ENCODE measurements around the gene MPHOSPH6. TPM values are rescaled to one million over a fixed set of nuclear protein-coding genes. Genes with fewer than 3 reads are reported as not detected.

Gene MPHOSPH6
- total and polyA plus RNA-seq, 2 of the 8 experiments (the other 6 are each of a cell fraction or from before 2014, with no cell fraction given) = 19.7 to 32.9 TPM

DNA sequence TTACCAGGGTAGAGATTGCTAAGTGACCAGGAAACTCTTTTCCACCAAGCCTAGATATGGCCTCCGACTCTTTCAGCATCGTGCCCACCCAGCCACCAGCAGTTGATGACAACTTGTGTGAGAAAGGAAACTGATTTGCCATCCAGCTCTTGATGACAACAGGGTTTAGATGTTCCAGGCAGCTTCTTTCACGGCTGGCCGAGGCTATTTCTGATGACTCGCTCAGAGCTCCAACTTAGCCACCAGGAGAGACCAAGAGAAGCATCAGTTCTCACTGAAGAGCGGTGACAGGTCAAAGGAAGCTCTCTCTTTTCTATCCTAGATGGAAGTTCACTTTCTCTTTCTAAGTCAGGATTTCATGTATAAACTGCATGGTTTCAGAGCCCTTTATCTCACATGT is 61.2 kb downstream of the MPHOSPH6 start:
- Histone ChIP-seq H4K8ac (ENCODE audit: extremely low read depth, insufficient read depth, low read length) (no peak overlapping the region), H4K91ac (replicated peaks; ENCODE audit: insufficient read length, low read length) (no peak overlapping the region), H4K5ac (ENCODE audit: insufficient read length, low read depth, low read length) (no peak overlapping the region), H3K23me2 (ENCODE audit: low read depth, low read length) (no peaks in the 10 kb centered on the region), H2BK20ac (ENCODE audit: low read length) (no peak overlapping the region), H3K4me3 (ENCODE audit: extremely low read depth in 1 of 4, insufficient read depth in 2 of 4, low read depth in 3 of 4, low read length in 4 of 4) (no peak overlapping the region), H3K9me3 (ENCODE audit: insufficient read depth in 2 of 2, low read depth in 1 of 2, low read length in 1 of 2) (no peaks in the 10 kb centered on the region), H3K4me2 (ENCODE audit: insufficient read depth in 1 of 2, low read depth in 2 of 2, low read length in 2 of 2) (no peak overlapping the region), H3K9ac (replicated peaks in 1 of 4; ENCODE audit: extremely low read depth in 1 of 4, low read depth in 3 of 4, low read length in 3 of 4) (no peak overlapping the region), H3K23ac (ENCODE audit: insufficient read length) (no peak overlapping the region), H3K56ac (replicated peaks; ENCODE audit: insufficient read length, low read depth, low read length) (no peak overlapping the region), H3K18ac (ENCODE audit: extremely low read depth, low read length) (no peak overlapping the region), H3K4me1 (replicated peaks in 1 of 4; ENCODE audit: control insufficient read depth in 3 of 4, insufficient read depth in 4 of 4, low read length in 3 of 4) (no peaks in the 10 kb centered on the region), H2BK12ac (ENCODE audit: low read depth, low read length) (no peak overlapping the region), H2BK15ac (ENCODE audit: low read length) (no peak overlapping the region), H2AFZ (ENCODE audit: low read length) (no peak overlapping the region), H3K14ac (ENCODE audit: insufficient read length) (no peak overlapping the region), H3K79me2 (ENCODE audit: control insufficient read depth in 1 of 2, insufficient read depth in 2 of 2, low read length in 2 of 2) (no peaks in the 10 kb centered on the region), H2BK5ac (ENCODE audit: low read depth, low read length) (no peak overlapping the region), H3K79me1 (ENCODE audit: low read depth, low read length) (no peaks in the 10 kb centered on the region), H3K27me3 (replicated peaks in 1 of 4; ENCODE audit: control insufficient read depth in 3 of 4, extremely low read depth in 1 of 4, insufficient read depth in 3 of 4, low read length in 3 of 4) (no peaks in the 10 kb centered on the region), H2AK5ac (ENCODE audit: low read depth, low read length) (no peak overlapping the region), H3K27ac (ENCODE audit: low read depth, low read length) (no peak overlapping the region), H4K20me1 (replicated peaks in 1 of 2; ENCODE audit: control insufficient read depth in 1 of 2, insufficient read depth in 2 of 2, low read length in 2 of 2) (no peaks in the 10 kb centered on the region), H2BK120ac (replicated peaks; ENCODE audit: low read depth, low read length) (no peak overlapping the region), H3K36me3 (ENCODE audit: control insufficient read depth in 2 of 4, insufficient read depth in 4 of 4, low read length in 3 of 4) (no peaks in the 10 kb centered on the region), H3K4ac (replicated peaks; ENCODE audit: insufficient read length, low read depth, low read length) (no peak overlapping the region)
- ChIA-PET CTCF (ENCODE audit: partially characterized antibody) (no interaction called here), POLR2A (ENCODE audit: partially characterized antibody) (no interaction called here)
- FAIRE-seq (no peak), DNase-seq (ENCODE audit: low read depth in 1 of 2, low spot score in 2 of 2) (no peak)
- TF ChIP-seq CTCF (IDR thresholded peaks at IDR 0.05; ENCODE audit: control extremely low read depth in 1 of 3, insufficient read depth in 1 of 3, low read depth in 1 of 3, low read length in 3 of 3) (no peak), FOSL1 (IDR thresholded peaks at IDR 0.05; ENCODE audit: insufficient read depth, low read depth, low read length) (no peak), SIN3A (conservative IDR thresholded peaks at IDR 0.05 in 1 of 2, IDR thresholded peaks at IDR 0.05 in 1 of 2; ENCODE audit: low read depth in 1 of 2, low read length in 2 of 2) (no peak), NRF1 (IDR thresholded peaks at IDR 0.05; ENCODE audit: low read depth, low read length) (no peak), KDM1A (IDR thresholded peaks at IDR 0.05; ENCODE audit: borderline replicate concordance, low read length) (no peak), SP2 (IDR thresholded peaks at IDR 0.05; ENCODE audit: low read length) (no peak), TEAD4 (IDR thresholded peaks at IDR 0.05; ENCODE audit: low read depth, low read length) (no peak), SAP30 (IDR thresholded peaks at IDR 0.05; ENCODE audit: insufficient read depth, insufficient replicate concordance, low read length) (no peak), PHF8 (conservative IDR thresholded peaks at IDR 0.05; ENCODE audit: low read depth, low read length) (no peak)
- 89% methylated on average over 6 of the region's 6 CpGs; no CpG with 5 or more reads in 1 of the 2 experiments for WGBS, 2 experiments (ENCODE audit: extremely low coverage in 1 of 2, insufficient coverage in 1 of 2, insufficient read length in 1 of 2, insufficient replicate concordance in 2 of 2, low coverage in 1 of 2, low lambda C conversion rate in 2 of 2, missing lambda C conversion rate in 1 of 2)

Measured in H1 (cell line).